Activated CD4-positive, alpha-beta T cell treated with anti-CD3 and anti-CD28 coated beads for 4 hours (primary cell): ENCODE results near the gene ZNF439.
"Not testable (repeated sequence)": the region's sequence is repeated elsewhere in the genome, so short reads cannot be mapped to it uniquely, and the experiment has no call there.

ENCODE experiments used
- DNase-seq, 2 donors: peaks; one replicate each; pipeline ENCODE4 v3.0.0-alpha.2; 2020

ZNF439 gene

DNA sequence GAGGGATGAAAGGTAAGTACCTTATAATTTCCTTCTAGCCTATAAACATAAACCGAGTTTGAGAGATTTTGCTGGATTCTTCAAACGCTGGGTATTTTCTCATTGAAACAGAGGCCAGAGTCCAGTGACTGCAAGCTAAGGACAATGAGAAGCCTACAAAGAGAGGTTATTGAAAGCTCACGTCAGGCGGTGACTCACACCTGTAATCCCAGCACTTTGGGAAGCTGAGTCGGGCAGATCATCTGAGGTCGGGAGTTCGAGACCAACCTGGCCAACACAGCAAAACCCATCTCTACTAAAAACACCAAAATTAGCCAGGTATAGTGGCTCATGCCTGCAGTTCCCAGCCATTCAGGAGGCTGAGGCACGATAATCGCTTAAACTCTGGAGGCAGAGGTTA is 24.1 kb downstream of the ZNF439 start:
- no peak for DNase-seq

DNA sequence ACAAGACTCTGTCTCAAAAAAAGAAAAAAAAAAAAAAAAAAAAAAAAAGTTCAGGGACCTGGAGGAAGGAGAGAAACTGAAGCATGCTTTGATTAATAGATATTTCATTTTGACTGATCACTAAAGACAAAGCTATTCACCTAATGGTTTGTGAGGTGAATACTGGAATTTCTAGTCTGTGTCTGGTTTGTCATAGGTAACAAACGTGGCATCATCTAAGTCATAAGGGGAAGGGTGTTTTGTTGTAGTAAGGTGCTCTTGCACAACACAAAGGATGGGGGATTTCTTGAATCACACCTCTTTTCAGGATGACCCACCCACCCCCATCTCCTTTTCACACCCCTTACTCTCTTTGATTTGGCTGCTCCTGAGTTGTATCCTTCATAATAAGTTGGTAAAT is 25.2 kb downstream of the ZNF439 start:
- no peak for DNase-seq

DNA sequence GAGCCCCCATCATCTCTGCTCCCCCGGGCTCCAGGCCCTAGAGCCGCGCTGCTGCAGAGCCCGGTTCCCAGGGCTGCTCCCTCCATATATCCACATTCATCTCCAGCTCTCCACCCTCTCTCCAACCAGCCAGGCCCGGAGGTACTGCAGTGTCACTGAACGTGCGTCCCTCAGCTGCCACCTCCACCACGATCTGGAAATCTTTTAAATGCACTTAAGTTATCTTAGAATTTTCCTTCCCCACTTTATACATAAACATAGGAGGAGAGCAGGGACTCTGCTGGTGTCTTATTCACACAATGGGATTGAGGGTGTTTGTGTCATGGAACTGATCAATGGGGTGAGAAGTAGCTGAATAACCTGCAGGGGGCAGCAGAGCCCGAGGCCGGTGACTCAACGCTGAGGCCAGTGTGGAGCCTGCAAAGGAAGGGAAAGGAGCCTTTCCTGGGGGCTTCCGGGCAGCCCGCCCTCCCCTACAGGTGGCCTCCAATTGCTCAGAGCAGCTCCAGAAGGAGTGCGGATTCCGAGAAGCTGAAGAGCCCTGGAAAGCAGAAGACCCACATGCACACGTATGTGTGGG is 31.3 kb downstream of the ZNF439 start:
- DNase-seq = peak; percentile 26 to 43

DNA sequence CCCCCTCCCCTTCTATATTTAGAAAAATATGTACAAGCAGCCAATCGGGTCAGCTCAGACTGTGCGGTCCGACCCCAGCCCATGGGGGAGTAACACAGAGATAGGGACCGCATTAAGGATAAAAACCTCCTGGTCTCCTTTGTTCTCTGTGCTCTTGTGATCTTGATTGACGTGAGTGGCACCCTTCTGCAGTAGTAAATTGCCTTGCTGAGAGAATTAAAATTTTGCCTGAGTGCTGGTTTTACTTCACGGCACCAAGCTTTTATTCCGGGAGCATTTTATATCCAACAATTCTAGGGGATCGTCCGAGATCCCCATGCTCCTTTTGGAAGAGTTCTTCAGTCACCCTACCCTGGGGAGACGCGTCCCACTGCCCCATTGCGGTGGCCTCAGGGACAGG is 32.1 kb downstream of the ZNF439 start:
- no peak for DNase-seq

DNA sequence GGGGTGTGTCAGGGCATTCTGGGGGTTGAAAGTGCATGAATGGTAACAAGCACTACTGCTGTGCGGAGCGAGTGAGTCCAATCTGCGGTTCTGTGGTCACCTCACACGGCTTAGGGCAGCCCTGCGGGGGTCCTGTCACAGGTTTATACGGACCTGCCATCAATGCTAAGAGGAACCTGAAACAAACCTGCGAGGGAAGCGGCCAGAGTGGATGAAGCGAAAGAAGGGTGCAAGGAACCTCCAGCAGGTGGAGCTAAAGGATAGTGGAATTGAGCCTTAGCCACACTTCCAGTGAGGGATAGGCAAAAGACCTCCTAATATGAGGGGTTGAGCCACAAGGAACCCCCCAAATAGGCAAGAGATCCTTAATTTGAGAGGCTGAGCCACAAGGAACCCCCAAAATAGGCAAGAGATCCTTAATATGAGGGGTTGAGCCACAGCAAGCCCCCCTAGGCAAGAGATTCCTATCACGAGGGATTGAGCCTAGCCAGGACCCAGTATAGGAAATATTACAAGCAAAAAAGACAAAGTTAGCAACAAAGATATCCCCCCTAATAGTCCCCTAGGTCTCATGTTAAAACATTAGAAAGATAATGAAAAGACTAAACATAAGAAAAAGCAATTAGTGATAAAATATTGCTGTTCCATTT is 32.8 kb downstream of the ZNF439 start:
- peak; percentile 53 to 68 for DNase-seq

DNA sequence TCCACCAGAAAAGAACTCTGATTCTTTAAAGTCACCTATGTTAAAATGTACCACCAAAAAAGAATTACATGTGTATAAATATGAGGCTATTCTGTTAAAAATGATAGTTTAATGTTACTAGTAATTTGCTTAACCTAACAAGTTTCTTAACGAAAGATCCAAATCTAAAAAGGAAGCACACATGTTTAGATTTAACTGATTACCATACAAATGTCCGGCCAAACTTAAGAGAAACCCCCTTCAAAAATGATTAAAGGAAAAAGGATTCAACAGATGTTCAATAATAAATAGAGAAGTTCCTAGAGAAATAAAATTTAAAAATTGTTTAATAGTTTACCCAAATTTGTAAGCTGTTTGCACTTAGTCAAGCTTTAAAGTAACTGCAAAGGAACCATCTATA is 34.1 kb downstream of the ZNF439 start:
- DNase-seq = no peak

DNA sequence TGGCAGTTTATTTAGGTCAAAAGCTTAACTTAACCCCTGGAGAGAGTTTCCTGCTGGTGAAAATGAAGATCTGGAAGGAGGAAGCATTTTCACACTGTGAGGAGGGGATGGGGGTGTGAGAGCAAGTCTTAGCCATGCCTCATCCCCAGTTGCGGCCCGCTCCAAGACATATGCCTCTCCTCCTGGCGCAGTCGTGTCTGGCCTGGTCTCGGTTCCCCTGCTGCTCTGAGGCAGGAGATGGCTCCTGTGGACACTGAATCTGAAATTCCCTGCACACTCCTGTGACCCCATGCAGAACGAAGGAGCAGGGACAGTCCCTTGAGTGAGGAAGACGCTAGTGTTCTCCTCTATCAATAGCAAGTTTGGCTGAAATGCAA is 38.7 kb downstream of the ZNF439 start:
- no peak for DNase-seq

DNA sequence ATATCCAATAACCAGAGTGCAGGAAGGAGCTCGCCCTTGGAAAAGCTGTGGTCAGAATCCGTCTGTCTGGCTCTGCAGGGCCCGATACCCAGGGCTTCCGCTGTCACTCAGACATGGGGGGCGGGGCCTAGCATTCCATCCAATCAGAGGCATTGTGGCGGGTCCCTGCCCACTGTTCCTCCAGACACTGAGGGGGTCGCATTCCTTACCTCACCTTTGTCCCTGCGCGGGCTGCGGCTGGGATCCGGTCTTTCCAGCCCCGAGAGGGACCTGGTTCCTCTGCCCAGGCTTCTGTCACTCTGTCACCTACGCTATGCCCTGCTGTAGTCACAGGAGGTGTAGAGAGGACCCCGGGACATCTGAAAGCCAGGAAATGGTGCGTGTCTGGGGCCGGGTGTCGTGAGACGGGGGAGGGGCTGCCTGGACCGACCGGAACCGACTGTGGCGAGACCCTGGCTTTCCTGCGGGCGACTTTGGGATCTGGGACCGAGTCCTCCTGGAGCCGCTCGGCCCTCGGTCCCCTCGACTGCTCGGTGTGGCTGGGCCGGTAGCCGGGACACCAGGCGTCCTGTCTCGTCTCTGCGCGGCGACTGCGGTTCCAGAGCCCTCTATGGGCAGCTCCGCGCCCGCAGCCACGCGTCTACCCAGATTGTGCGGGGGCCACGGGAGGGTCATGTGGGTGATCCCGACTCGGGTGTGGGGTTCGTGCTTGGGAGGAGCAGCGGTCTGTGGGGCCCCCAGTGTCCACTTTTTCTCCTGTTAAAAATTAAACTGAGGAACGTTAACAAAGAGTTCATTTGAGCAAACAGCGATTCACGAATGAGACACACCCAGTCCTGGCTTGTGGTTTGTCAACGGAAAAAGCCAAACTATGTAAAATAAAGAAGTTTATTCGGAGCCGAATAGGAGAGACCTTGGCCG is 39.3 kb downstream of the ZNF439 start, which contains the start of gene ZNF69:
Gene ZNF69, plus strand, starts transcription at position 172 of the 921 bp plus-strand sequence. Its CDS starts 142 bp downstream, at position 314.
- DNase-seq = peak; percentile 48 to 51

DNA sequence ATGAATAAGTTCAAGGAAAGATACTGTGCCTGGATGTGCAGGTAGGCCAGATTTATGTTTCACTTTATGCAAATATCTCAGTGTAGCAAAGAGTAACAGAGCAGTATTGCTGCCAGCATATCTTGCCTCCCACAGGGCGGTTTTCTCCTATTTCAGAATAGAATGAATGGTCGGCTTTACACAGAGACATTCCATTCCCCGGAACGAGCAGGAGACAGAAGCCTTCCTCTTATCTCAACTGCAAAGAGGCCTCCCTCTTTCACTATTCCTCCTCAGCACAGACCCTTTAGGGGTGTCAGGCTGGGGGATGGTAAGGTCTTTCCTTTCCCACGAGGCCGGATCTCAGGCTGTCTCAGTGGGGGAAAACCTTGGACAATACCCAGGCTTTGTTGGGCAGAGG is 41.4 kb downstream of the ZNF439 start:
- not testable (repeated sequence) for DNase-seq

DNA sequence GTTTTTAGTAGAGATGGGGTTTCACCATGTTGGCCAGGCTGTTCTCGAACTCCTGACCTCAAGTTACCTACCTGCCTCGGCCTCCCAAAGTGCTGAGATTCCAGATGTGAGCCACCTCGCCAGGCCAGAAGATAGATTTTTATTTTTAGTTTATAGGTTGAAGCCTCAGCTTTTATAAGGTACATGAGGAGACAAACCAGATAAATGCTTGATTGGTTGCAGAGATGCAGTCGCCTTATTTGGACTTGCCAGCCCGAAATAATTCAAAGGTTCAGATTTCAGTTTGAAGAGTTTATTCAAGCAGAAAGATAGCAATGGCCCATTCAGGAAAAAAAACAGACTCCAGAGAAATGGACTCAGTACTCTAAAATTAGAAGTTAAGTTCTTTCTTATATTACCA is 42.1 kb downstream of the ZNF439 start:
- no peak for DNase-seq

DNA sequence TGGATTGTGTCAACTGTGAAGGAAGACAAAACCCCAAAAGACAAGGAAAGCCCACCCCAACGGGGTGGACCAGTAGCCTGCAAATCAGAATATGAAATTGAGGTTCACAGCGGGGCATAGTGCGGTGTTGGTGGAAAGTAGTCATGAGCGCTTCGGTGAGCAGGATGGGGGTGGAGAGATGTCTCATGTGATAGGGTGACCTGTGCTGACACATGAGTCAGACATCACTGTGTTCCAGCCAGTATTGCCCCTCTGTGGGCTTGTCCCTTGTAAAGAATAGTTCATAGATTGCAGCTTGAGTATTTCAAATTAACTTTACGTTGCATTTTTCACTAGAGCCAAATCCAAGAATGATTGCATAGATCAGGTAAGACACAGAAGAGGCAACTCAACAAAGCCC is 46.3 kb downstream of the ZNF439 start:
- DNase-seq = no peak

DNA sequence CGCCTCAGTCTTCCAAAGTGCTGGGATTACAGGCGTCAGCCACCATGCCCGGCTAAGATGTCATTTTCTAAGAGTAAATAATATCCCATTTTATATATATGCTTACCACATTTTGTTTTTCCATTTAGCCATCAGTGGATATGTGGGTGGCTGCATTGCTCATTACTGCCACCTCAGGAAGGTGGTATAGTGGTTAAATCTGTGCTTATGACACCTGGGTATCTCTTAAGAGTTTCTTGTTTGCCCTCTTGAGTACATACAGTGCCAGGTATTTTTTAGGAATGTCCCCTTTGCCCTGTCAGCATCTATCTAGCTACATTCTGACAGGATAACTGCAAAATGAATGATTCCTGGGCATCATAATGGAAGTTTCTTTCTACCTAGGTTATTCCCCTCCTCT is 53.7 kb downstream of the ZNF439 start:
- no peak for DNase-seq

DNA sequence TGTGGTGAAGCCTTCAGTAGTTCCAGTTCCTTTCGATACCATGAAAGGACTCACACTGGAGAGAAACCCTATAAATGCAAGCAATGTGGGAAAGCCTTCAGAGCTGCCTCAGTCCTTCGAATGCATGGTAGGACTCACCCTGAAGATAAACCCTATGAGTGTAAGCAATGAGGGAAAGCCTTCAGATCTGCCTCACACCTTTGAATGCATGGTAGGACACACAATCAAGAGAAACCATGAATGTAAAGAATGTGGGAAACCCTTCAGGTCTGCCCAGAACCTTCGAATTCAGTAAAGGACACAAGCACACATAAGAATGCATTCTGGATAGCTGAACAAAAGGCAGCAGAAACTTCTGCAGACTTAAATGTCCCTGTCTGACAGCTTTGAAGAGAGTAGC is 57.4 kb downstream of the ZNF439 start:
- DNase-seq = no peak

DNA sequence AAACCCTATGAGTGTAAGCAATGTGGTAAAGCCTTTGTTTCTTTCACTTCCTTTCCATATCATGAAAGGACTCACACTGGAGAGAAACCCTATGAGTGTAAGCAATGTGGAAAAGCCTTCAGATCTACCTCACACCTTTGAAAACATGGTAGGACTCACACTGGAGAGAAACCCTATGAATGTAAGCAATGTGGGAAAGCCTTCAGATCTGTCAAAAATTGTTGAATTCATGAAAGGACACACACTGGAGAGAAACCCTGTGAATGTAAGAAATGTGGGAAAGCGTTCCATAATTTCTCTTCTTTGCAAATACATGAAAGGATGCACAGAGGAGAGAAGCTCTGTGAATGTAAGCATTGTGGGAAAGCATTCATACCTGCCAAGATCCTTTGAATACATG is 63.4 kb downstream of the ZNF439 start:
- DNase-seq = not testable (repeated sequence)

DNA sequence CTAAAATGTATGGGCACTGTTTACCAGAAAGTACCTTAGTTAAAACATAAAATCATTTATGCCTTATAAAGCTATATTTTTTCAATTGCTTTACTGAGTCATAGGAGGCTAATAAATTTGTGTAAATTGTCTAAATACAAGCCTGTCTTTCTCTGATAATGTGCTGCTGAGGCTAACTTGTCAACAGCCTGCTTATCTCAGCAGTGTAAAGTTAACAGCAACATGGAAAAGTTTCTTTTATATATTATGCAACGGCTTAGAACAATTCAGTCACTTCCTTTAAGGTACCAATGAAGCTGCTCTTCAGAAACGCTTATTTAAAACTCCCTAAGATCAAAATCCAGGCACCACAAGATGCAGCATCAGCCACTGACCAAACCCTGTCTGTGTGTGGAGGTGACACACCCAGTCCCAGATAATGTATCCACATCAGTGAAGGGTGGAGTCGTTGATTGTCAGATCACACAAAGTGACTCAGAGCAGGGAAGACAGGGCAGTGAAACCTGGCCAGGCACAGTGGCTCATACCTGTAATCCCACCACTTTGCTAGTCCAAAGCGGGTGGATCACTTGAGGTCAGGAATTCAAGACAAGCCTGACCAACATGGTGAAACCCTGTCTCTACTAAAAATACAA is 66.0 kb downstream of the ZNF439 start:
- DNase-seq = not testable (repeated sequence)
